ENCODE results near the gene GNG2. TPM values are rescaled to one million over a fixed set of nuclear protein-coding genes. Genes with fewer than 3 reads are reported as not detected.

Gene GNG2
- total RNA-seq, 1 experiment from 2014 or later = 0.33 TPM

GRCh38 chr14:51869411-51870100, 9.1 kb downstream of the GNG2 start:
- no TSS peak for BruUV-seq (replicated peaks)
- POLR2A ChIA-PET (ENCODE audit: unreplicated experiment) = no interaction called here

GRCh38 chr14:51870606-51871005, 10.2 kb downstream of the GNG2 start:
- H2AFZ ChIP-seq = no peak overlapping the region
- H3K36me3 ChIP-seq (ENCODE audit: low read depth) = no peaks in the 10 kb centered on the region
- H3K27me3 ChIP-seq (ENCODE audit: insufficient read depth, low read depth) = no peaks in the 10 kb centered on the region
- no peaks in the 10 kb centered on the region for H3K9me2 ChIP-seq (ENCODE audit: insufficient read depth)
- no peak overlapping the region for H3K27ac ChIP-seq
- ChIA-PET CTCF (no interaction called here), POLR2A (ENCODE audit: unreplicated experiment) (no interaction called here)
- no peaks in the 10 kb centered on the region for H3K79me2 ChIP-seq (ENCODE audit: low read depth)
- H3K4me3 ChIP-seq = no peak overlapping the region
- TF ChIP-seq CTCF (conservative IDR thresholded peaks at IDR 0.05) (no peak), EZH2 (IDR thresholded peaks at IDR 0.05; ENCODE audit: low read depth) (no peak)
- H3K4me2 ChIP-seq = no peak overlapping the region
- H3K4me1 ChIP-seq (replicated peaks; ENCODE audit: insufficient read depth) = peaks cover 34% of the 10 kb centered on the region
- intact Hi-C loops (cut with micrococcal nuclease; ENCODE audit: unreplicated experiment) = no loop called here
- DNase-seq = no peak
- no peaks in the 10 kb centered on the region for H3K9me3 ChIP-seq (ENCODE audit: insufficient read depth, low read depth)
- BruUV-seq (replicated peaks) = no TSS peak
- H4K20me1 ChIP-seq (ENCODE audit: insufficient read depth) = no peaks in the 10 kb centered on the region
- H3F3A ChIP-seq (ENCODE audit: insufficient read depth, low read depth) = peaks cover 19% of the 10 kb centered on the region; the same call in 1 of the 2 replicates

More at GRCh38 chr14:51869411-51870100, 9.1 kb downstream of the GNG2 start:
- no peaks in the 10 kb centered on the region for H3K9me2 ChIP-seq (ENCODE audit: insufficient read depth)
- H3K27ac ChIP-seq = no peak overlapping the region
- H3K4me1 ChIP-seq (replicated peaks; ENCODE audit: insufficient read depth) = peaks cover 33% of the 10 kb centered on the region
- no peaks in the 10 kb centered on the region for H3K9me3 ChIP-seq (ENCODE audit: insufficient read depth, low read depth)
- no peaks in the 10 kb centered on the region for H3K27me3 ChIP-seq (ENCODE audit: insufficient read depth, low read depth)
- CTCF ChIA-PET = no interaction called here
- H3K79me2 ChIP-seq (ENCODE audit: low read depth) = no peaks in the 10 kb centered on the region
- H4K20me1 ChIP-seq (ENCODE audit: insufficient read depth) = no peaks in the 10 kb centered on the region
- intact Hi-C loops (cut with micrococcal nuclease; ENCODE audit: unreplicated experiment) = no loop called here
- no peak overlapping the region for H3K4me2 ChIP-seq
- H3K36me3 ChIP-seq (ENCODE audit: low read depth) = no peaks in the 10 kb centered on the region
- TF ChIP-seq CTCF (conservative IDR thresholded peaks at IDR 0.05) (no peak), EZH2 (IDR thresholded peaks at IDR 0.05; ENCODE audit: low read depth) (no peak)
- no peak overlapping the region for H2AFZ ChIP-seq
- H3F3A ChIP-seq (ENCODE audit: insufficient read depth, low read depth) = peaks cover 19% of the 10 kb centered on the region; the same call in 1 of the 2 replicates
- no peak overlapping the region for H3K4me3 ChIP-seq
- no peak for DNase-seq

GRCh38 chr14:51871846-51872245, 11.4 kb downstream of the GNG2 start:
- Histone ChIP-seq H3K27me3 (ENCODE audit: insufficient read depth, low read depth) (no peaks in the 10 kb centered on the region), H3K9me2 (ENCODE audit: insufficient read depth) (no peaks in the 10 kb centered on the region), H2AFZ (no peak overlapping the region), H3K4me3 (no peak overlapping the region), H4K20me1 (ENCODE audit: insufficient read depth) (no peaks in the 10 kb centered on the region), H3K4me2 (no peak overlapping the region), H3K79me2 (ENCODE audit: low read depth) (no peaks in the 10 kb centered on the region), H3K4me1 (replicated peaks; ENCODE audit: insufficient read depth) (peaks cover 30% of the 10 kb centered on the region), H3K27ac (0 out of 2 replicates have a peak overlapping the region, but pooled peaks have one; percentile 78), H3K9me3 (ENCODE audit: insufficient read depth, low read depth) (no peaks in the 10 kb centered on the region), H3K36me3 (ENCODE audit: low read depth) (no peaks in the 10 kb centered on the region), H3F3A (ENCODE audit: insufficient read depth, low read depth) (peaks cover 19% of the 10 kb centered on the region; the same call in 1 of the 2 replicates)
- TF ChIP-seq EZH2 (IDR thresholded peaks at IDR 0.05; ENCODE audit: low read depth) (no peak), CTCF (conservative IDR thresholded peaks at IDR 0.05) (no peak)
- no peak for DNase-seq
- no TSS peak for BruUV-seq (replicated peaks)
- ChIA-PET POLR2A (ENCODE audit: unreplicated experiment) (interaction anchor here (0.5 kb wide), 1 partner anchor 87 kb away, joined by 3 read pairs; no protein-coding TSS in a partner anchor), CTCF (no interaction called here)
- intact Hi-C loops (cut with micrococcal nuclease; ENCODE audit: unreplicated experiment) = no loop called here

Measured in PC-9 (cell line).